WTC11 (cell line): Measurements from ENCODE around the gene LRRC38. TPM values are rescaled to one million over a fixed set of nuclear protein-coding genes. Genes with fewer than 3 reads are reported as not detected.

Source experiments
- ATAC-seq: fragments of 200-7000 bp; cut with Tn5 transposase; 2 replicates; pipeline ENCODE4 v1.10.0; 2021; ENCODE audit warnings: mild to moderate bottlenecking, moderate library complexity
- CTCF ChIA-PET: fragments of 300-600 bp; sonication (Branson Sonifier 250); formaldehyde crosslinking; loops from one replicate; lab custom pipeline; 2021; ENCODE audit warnings: antibody characterized with exemption; lab: Charles Lee
- POLR2A ChIA-PET: fragments of 350-600 bp; sonication (Branson Sonifier 250); formaldehyde crosslinking; loops from one replicate; lab custom pipeline; 2021; ENCODE audit warnings: antibody characterized with exemption; lab: Charles Lee
- DNase-seq: peaks from one replicate; pipeline ENCODE4 v3.0.0; 2021; ENCODE audit warnings: low spot score
- H3K27ac Mint-ChIP-seq: 2 replicates; pipeline ENCODE4 v1.8.0; 2021; ENCODE audit warnings: mixed read lengths
- H3K27me3 Mint-ChIP-seq: 2 replicates; pipeline ENCODE4 v1.8.0; 2021; ENCODE audit warnings: low read depth, mild to moderate bottlenecking, moderate library complexity, mixed read lengths
- H3K36me3 Mint-ChIP-seq: 2 replicates; pipeline ENCODE4 v1.8.0; 2021; ENCODE audit warnings: mixed read lengths
- H3K4me1 Mint-ChIP-seq: 2 replicates; pipeline ENCODE4 v1.8.0; 2022; ENCODE audit warnings: mixed read lengths
- H3K4me3 Mint-ChIP-seq: 2 replicates; pipeline ENCODE4 v1.8.0; 2021; ENCODE audit warnings: mild to moderate bottlenecking, moderate library complexity, mixed read lengths
- H3K9me3 Mint-ChIP-seq: 2 replicates; pipeline ENCODE4 v1.8.0; 2021; ENCODE audit warnings: mixed read lengths
- AR ChIP-seq: fragments of 250-450 bp; sonication (Bioruptor Pico); IDR thresholded peaks from 2 replicates; pipeline ENCODE4 v1.9.0; 2021; ENCODE audit warnings: mild to moderate bottlenecking
- CBFB ChIP-seq: sonication (generic); formaldehyde crosslinking; IDR thresholded peaks from 2 replicates; pipeline ENCODE4 v1.8.1; 2022; ENCODE audit warnings: mild to moderate bottlenecking, low read depth, missing genetic modification reagents
- CDX4 ChIP-seq: fragments of 250-450 bp; sonication (Bioruptor Pico); IDR thresholded peaks from 2 replicates; pipeline ENCODE4 v1.9.0; 2021; ENCODE audit warnings: moderate library complexity, mild to moderate bottlenecking, inconsistent platforms, borderline replicate concordance
- CTCF ChIP-seq: fragments of 200-600 bp; IDR thresholded peaks from 2 replicates; pipeline ENCODE4 v1.8.0; 2022; ENCODE audit warnings: antibody characterized with exemption
- E2F5 ChIP-seq: sonication (generic); formaldehyde crosslinking; IDR thresholded peaks from 2 replicates; pipeline ENCODE4 v1.8.1; 2022; ENCODE audit warnings: mild to moderate bottlenecking, moderate library complexity, missing genetic modification reagents
- GRHL2 ChIP-seq: fragments of 250-450 bp; sonication (Bioruptor Pico); IDR thresholded peaks from 2 replicates; pipeline ENCODE4 v1.8.0; 2022; ENCODE audit warnings: mild to moderate bottlenecking, moderate library complexity; ENCODE audit not compliant: insufficient replicate concordance, severe bottlenecking
- HMGXB4 ChIP-seq: sonication (generic); formaldehyde crosslinking; IDR thresholded peaks from 2 replicates; pipeline ENCODE4 v1.8.1; 2023; ENCODE audit warnings: mild to moderate bottlenecking, moderate library complexity, missing genetic modification reagents
- IRF1 ChIP-seq: sonication (generic); formaldehyde crosslinking; IDR thresholded peaks from 2 replicates; pipeline ENCODE4 v1.8.0; 2023; ENCODE audit warnings: missing genetic modification reagents
- JAZF1 ChIP-seq: fragments of 250-450 bp; sonication (Bioruptor Pico); IDR thresholded peaks from 2 replicates; pipeline ENCODE4 v1.9.0; 2021; ENCODE audit warnings: moderate library complexity, mild to moderate bottlenecking, inconsistent platforms
- RELA ChIP-seq: sonication (generic); formaldehyde crosslinking; IDR thresholded peaks from 2 replicates; pipeline ENCODE4 v1.8.1; 2022; ENCODE audit warnings: missing genetic modification reagents, mild to moderate bottlenecking, borderline replicate concordance
- STAT6 ChIP-seq: sonication (generic); formaldehyde crosslinking; conservative IDR thresholded peaks from 2 replicates; pipeline ENCODE4 v1.8.1; 2023; ENCODE audit warnings: mild to moderate bottlenecking, low read depth, missing genetic modification reagents, moderate library complexity
- TCF7 ChIP-seq: sonication (generic); formaldehyde crosslinking; IDR thresholded peaks from 2 replicates; pipeline ENCODE4 v1.8.0; 2022; ENCODE audit warnings: mild to moderate bottlenecking, low read depth, missing genetic modification reagents, moderate library complexity
- USF1 ChIP-seq: sonication (generic); formaldehyde crosslinking; IDR thresholded peaks from 2 replicates; pipeline ENCODE4 v1.8.0; 2022; ENCODE audit warnings: mild to moderate bottlenecking, missing genetic modification reagents
- ZNF138 ChIP-seq: sonication (generic); formaldehyde crosslinking; conservative IDR thresholded peaks from 2 replicates; pipeline ENCODE4 v1.8.1; 2022; ENCODE audit warnings: mild to moderate bottlenecking, moderate library complexity, missing genetic modification reagents
- ZNF232 ChIP-seq: sonication (generic); formaldehyde crosslinking; IDR thresholded peaks from 2 replicates; pipeline ENCODE4 v1.8.0; 2022; ENCODE audit warnings: mild to moderate bottlenecking, missing genetic modification reagents
- ZNF512 ChIP-seq: sonication (generic); formaldehyde crosslinking; IDR thresholded peaks from 2 replicates; pipeline ENCODE4 v1.8.1; 2022; ENCODE audit warnings: missing genetic modification reagents, borderline replicate concordance
- total RNA-seq: library from RNA; stranded (reverse); gene quantifications from 3 replicates; pipeline ENCODE4 v1.2.3, GENCODE V29; 2021

The LRRC38 gene
- total RNA-seq, 1 experiment from 2014 or later = 0.15 TPM

- TF ChIP-seq CTCF (no peak), CBFB (CRISPR knock-in tag) (no peak), USF1 (CRISPR knock-in tag) (no peak), JAZF1 (CRISPR knock-in tag) (no peak), RELA (CRISPR knock-in tag) (no peak), IRF1 (CRISPR knock-in tag) (no peak), AR (CRISPR knock-in tag) (no peak), ZNF138 (CRISPR knock-in tag) (no peak), STAT6 (CRISPR knock-in tag) (no peak)
Measured at GRCh38 chr1:13450204-13450603, 63.6 kb downstream of the LRRC38 start (continued).

GRCh38 chr1:13443335-13443979 is 70.3 kb downstream of the LRRC38 start:
- no peak for DNase-seq
- POLR2A ChIA-PET = interaction anchor here (0.6 kb wide), 1 partner anchor 40 kb away, joined by 5 read pairs; no protein-coding TSS in a partner anchor
- peaks cover 34% of the 10 kb centered on the region for H3K9me3 Mint-ChIP-seq
- ATAC-seq = no peak
- H3K27ac Mint-ChIP-seq = no peak overlapping the region
- CTCF ChIA-PET = no interaction called here
- H3K4me3 Mint-ChIP-seq = no peak overlapping the region
- H3K27me3 Mint-ChIP-seq = peaks cover 6% of the 10 kb centered on the region; the same call in 1 of the 2 replicates
- H3K4me1 Mint-ChIP-seq = no peaks in the 10 kb centered on the region
- peaks cover 29% of the 10 kb centered on the region for H3K36me3 Mint-ChIP-seq
- TF ChIP-seq USF1 (CRISPR knock-in tag) = no peak
- no peak for TF ChIP-seq CTCF
- TF ChIP-seq TCF7 (CRISPR knock-in tag) = no peak
- TF ChIP-seq GRHL2 (CRISPR knock-in tag) = no peak
- TF ChIP-seq E2F5 = no peak
- TF ChIP-seq ZNF232 (CRISPR knock-in tag) = no peak
- no peak for TF ChIP-seq CDX4
- TF ChIP-seq HMGXB4 (CRISPR knock-in tag) = no peak
- TF ChIP-seq ZNF512 (CRISPR knock-in tag) = no peak
